ENCODE results near the gene CEP72.
"Not testable (repeated sequence)": the region's sequence is repeated elsewhere in the genome, so short reads cannot be mapped to it uniquely, and the experiment has no call there.

CEP72 gene

DNA sequence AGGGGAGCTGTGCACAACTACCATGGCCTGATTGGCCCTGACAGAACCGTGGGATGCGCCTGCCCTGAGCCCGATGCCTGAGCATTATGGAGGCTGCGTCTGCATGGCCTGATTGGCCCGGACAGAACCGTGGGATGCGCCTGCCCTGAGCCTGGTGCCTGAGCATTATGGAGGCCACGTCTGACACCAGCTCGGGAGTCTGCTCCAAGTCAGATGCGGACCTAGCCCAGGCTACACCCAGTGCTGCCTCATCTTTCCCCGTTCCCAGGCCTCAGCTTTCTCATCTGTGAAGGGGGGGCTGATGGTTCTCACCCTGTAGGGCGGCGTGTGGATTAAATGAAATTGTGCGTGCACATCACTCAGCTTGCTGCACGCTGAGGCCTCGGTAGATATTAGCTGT, 7.3 kb downstream of the CEP72 start:
- DNase-seq = no peak

- DNase-seq = no peak
These were observed 8.0 kb downstream of the CEP72 start for GRCh38 chr5:620152-620551.

DNA sequence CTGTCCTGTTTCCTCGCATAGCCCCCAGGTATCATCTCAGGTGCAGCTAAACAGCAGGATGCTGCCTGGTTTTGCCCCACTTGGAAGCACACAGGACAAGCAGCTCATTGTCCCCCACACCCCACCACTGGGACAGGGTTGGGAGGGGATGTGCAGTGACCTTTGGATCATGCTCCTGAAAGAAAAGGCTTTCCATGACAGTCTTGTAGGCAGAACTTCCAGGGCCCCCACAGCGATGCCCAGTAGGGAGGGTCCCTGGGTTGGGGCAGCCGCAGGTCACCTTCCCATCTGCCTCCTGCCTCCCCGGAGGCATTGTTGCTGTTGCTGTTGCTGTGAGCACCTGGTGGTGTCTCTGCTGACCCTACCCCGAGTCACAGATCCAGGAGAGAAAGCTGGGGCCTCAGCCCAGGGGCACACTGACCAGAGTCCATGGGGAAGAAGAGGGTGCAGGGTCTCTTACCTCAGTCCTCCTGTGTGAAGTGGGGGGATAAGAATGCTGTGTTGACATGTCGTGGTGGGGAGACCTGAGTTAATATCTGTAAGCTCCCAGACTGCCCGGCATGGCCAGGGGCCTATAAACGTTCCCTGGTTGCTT, 8.5 kb downstream of the CEP72 start:
- DNase-seq = no peak

DNA sequence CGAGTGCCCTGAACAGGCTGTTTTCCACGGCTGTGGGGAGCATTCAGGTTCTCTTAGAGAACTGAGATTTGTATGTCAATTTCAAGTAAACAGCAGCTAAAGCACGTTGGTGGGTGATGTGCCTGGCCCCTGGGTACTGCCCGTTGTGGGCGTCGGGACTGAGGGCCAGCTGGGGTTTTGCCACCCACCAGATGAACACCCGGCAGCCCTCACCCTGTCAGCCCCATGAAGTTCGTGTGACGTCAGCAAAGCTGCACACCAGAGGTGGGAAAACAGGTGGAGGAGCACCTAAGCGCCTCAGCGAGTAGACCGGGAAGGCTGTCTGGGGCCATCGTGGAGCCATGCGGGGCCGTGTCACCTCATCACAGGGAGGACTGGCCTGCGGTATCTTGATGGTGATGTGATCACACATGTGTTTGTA, 9.2 kb downstream of the CEP72 start:
- DNase-seq = no peak

DNA sequence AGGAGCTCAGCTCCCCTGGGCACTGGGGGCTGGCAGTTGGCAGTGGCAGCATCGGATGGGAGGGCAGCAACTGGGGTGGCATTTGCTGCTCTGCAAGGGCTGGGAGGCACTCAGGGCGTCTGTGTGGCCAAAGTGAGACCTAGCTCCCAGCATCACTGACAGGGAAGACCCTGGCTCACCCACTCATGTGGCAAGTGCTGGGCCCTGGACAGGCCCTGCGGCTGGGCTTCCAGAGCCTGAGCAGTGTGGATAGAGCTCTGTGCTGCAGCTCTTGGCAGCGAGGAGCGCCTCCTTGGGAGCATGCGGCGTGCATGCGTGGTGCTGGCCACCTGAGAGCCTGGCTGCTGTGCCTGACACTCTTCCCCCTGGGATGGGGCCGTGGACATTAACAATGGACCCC, 10.2 kb downstream of the CEP72 start:
- DNase-seq = no peak

DNA sequence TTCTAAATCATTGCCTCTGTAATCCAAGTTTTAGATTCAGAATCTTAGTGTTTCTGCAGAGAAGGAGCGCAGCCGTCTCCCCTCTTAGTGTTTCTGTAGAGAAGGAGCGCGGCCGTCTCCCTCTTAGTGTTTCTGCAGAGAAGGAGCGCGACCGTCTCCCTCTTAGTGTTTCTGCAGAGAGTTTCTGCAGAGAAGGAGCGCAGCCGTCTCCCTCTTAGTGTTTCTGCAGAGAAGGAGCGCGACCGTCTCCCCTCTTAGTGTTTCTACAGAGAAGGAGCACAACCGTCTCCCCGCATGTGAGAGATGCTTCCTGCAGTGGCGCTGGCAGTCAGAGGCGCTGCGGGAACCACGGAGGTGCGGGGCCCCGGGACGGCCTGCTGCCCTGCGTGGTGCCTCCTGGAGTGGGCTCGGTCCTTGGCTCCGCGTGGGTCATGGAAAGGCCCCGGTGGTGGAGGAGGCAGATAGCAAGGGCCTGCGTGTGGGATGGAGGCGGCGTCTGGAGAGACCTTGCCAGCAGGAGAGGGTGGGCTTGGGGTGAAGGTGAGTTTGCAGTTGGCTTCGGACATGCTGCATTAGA, 10.9 kb downstream of the CEP72 start:
- DNase-seq = no peak

DNA sequence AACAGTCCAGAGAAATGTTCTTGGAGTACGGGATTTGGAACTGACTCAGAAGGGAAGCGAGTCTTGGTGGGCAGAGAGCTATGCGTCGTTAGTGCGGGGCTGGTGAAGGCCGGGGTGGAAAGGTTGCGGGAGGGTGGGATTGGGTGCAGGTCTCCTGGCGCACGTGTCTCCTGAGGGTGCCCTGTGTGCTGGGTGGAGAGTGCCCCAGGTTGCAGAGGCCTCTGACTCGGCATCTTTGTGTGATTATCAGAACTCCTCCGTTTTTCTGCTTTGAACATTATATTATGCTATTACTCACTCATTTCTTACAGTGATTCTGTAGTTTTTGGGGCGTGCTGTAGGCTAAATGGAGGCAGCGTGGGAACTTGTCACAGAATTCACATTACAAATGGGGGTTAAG, 11.4 kb downstream of the CEP72 start:
- no peak for DNase-seq

- DNase-seq = no peak
These were observed 12.2 kb downstream of the CEP72 start for GRCh38 chr5:624118-624950.

GRCh38 chr5:624951-625230, 12.8 kb downstream of the CEP72 start:
- DNase-seq = no peak

DNA sequence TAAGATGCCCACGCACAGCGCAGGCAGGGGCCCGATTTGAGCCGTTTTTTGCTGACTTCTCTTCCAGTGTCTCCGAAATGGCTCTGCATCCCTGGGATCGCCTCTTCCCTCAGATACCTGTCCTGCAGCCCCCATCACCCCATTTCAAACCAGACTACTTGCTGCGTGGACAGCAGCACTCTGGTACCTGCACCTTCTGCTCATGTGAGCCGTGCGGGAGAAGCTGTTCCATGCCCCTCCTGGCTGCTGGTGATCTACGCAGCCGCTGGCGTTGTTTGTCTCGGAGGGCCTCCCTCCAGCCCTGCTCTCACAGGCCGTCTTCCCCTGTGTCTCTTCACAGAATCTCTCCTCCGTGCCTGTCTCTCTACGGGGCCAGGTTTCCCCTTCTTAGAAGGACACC, 13.4 kb downstream of the CEP72 start:
- DNase-seq = no peak

DNA sequence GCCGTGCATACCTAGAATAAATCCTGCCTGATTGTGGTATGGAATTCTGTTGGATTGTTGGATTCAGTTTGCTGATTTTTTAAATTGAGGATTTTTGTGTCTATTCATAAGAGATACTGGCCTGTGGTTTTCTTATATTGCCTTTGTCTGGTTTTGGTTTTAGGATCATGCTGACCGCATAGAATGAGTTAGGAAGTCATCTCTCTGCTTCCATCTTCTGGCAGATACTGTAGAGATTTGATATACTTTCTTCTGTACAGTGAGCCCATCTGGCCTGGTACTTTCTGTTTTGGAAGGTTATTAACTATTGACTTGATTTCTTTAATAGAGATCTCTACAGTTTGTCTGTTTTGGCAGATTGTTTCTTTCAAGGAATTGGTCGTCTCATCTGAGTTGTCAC, 14.7 kb downstream of the CEP72 start:
- no peak for DNase-seq

DNA sequence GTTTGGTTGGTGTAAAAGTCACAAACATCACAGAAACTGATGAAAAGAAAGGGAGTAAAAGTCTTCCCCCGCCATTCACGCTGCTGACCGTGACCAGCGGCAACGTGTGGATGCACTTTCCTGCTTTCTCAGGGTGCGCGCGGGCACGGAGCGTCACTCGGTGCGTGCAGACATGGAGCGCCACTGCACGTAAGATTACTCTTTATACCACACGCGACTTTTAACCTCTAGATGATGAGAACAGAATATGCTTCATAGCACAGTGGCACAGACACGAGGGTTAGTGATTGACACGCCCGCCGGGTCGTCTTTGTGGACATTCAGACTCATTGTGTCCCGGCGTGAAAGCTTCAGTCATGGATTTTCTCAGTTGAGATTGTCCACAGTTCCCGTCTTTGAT, 15.7 kb downstream of the CEP72 start:
- DNase-seq = no peak

GRCh38 chr5:628351-629205, 16.4 kb downstream of the CEP72 start:
- DNase-seq = not testable (repeated sequence)

- DNase-seq = no peak
These were observed 21.4 kb downstream of the CEP72 start for GRCh38 chr5:633501-633955.

GRCh38 chr5:634191-634590, 22.1 kb downstream of the CEP72 start:
- DNase-seq = no peak

DNA sequence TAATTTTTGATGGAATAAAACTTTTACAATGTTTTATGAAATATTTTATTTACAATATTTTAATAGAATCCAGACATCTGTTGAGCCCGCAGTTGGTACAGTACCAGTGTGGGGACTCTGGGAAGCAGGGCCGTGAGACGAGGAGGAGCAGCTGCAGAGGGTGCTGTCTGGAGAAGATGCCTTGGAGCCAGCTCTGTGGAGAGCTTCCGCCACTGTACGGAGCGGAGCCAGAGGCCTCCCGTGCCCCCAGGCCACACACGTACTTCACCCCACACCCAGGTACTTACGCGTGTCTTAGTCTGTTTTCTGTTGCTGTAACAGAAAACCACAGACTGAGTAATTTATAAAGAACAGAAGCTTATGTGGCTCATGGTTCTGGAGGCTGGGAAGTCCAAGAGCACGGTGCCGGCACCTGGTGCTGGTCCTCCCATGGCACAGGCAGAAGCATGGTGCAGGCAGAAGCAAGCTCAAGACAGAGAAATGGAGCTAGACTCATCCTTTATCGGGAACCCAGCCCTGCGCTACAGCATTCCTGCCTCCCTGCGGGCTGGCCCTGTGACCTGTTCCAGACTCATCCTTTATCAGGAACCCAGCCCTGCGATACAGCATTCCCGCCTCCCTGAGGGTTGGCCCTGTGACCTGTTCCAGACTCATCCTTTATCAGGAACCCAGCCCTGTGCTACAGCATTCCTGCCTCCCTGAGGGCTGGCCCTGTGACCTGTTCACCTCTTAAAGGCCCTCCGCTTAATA, 23.3 kb downstream of the CEP72 start:
- DNase-seq = no peak

DNA sequence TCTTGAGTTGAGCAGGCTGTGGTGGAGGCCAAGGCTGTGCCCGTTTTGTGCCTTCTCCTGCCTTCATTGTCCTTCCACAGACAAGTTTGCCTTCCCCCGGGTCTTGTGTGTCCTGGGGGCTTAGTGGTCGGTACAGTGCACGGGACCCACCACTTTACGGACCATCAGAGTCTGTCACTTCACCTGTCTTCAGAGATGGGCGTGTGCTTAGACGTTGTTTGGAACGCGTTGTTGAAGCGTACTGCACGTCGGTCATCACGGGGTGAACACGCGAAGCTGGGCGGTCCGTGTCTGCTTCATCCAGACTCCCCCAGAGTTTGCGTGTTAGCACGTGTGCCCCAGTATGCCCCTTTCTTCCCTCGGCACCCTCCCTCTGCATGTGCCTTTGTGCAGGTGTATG, 24.8 kb downstream of the CEP72 start:
- DNase-seq = no peak

- DNase-seq = no peak
These were observed 25.7 kb downstream of the CEP72 start for GRCh38 chr5:637581-638450.

GRCh38 chr5:638501-639252, 26.5 kb downstream of the CEP72 start:
- no peak for DNase-seq

GRCh38 chr5:639253-639530, 27.1 kb downstream of the CEP72 start:
- no peak for DNase-seq

- DNase-seq = no peak
These were observed 27.6 kb downstream of the CEP72 start for GRCh38 chr5:639584-640213.

Measured in NCI-H446 treated with DMSO at 0.1 percent for 48 hours (cell line).